ENCODE measurements around the gene NOP56.

The NOP56 gene

GRCh38 chr20:2688041-2688591, 35.7 kb downstream of the NOP56 start:
- DNase-seq = peak; percentile 88

- DNase-seq = no peak
Measured at GRCh38 chr20:2690213-2690612, 37.8 kb downstream of the NOP56 start.

- no peak for DNase-seq
Measured at GRCh38 chr20:2690718-2691117, 38.3 kb downstream of the NOP56 start.

GRCh38 chr20:2691127-2691526, 38.7 kb downstream of the NOP56 start:
- no peak for DNase-seq

GRCh38 chr20:2691663-2692035, 39.2 kb downstream of the NOP56 start:
- no peak for DNase-seq

- DNase-seq = peak; percentile 66
Measured at GRCh38 chr20:2692036-2692885, 39.8 kb downstream of the NOP56 start, which contains the start of gene EBF4. Gene EBF4, plus strand, starts transcription at chr20:2692780. Its CDS starts 866 bp downstream, at chr20:2693646.

GRCh38 chr20:2692886-2693285, 40.5 kb downstream of the NOP56 start:
- DNase-seq = no peak

GRCh38 chr20:2693286-2694007, 41.0 kb downstream of the NOP56 start:
- peak; percentile 79 for DNase-seq

GRCh38 chr20:2694008-2694471, 41.6 kb downstream of the NOP56 start:
- DNase-seq = no peak

- DNase-seq = no peak
Measured at GRCh38 chr20:2694519-2694918, 42.1 kb downstream of the NOP56 start.

GRCh38 chr20:2695206-2695983, 43.0 kb downstream of the NOP56 start:
- DNase-seq = peak; percentile 43

- DNase-seq = peak; percentile 28
Measured at GRCh38 chr20:2695984-2696525, 43.6 kb downstream of the NOP56 start.

- peak; percentile 40 for DNase-seq
Measured at GRCh38 chr20:2696646-2697045, 44.2 kb downstream of the NOP56 start.

- peak; percentile 42 for DNase-seq
Measured at GRCh38 chr20:2697768-2698167, 45.3 kb downstream of the NOP56 start.

- peak; percentile 45 for DNase-seq
Measured at GRCh38 chr20:2698186-2698817, 45.9 kb downstream of the NOP56 start.

GRCh38 chr20:2698912-2699311, 46.5 kb downstream of the NOP56 start:
- DNase-seq = peak; percentile 17

- no peak for DNase-seq
Measured at GRCh38 chr20:2699775-2700413, 47.5 kb downstream of the NOP56 start.

- DNase-seq = peak; percentile 33
Measured at GRCh38 chr20:2700913-2701620, 48.6 kb downstream of the NOP56 start.

GRCh38 chr20:2701671-2702081, 49.2 kb downstream of the NOP56 start:
- peak; percentile 28 for DNase-seq

- peak; percentile 49 for DNase-seq
Measured at GRCh38 chr20:2703716-2704475, 51.5 kb downstream of the NOP56 start.

Measured in activated CD8-positive, alpha-beta memory T cell treated with anti-CD3 and anti-CD28 coated beads for 24 hours (primary cell).